A673 (cell line): ENCODE data around the gene ADGRA1.

Source experiments
- EZH2 ChIP-seq: fragments of 200-600 bp; sonication (generic); IDR thresholded peaks from 2 replicates; pipeline ENCODE4 v1.6.1; 2017; ENCODE audit warnings: borderline replicate concordance, low read depth, mild to moderate bottlenecking, mixed read lengths, antibody characterized with exemption, low read length; ENCODE audit not compliant: poor library complexity, severe bottlenecking
- TF ChIP-seq, protein P1 (sequence below): fragments of 300-800, 200-600 bp; sonication (generic); conservative IDR thresholded peaks from 2 replicates; pipeline ENCODE4 v1.5.1; 2017; ENCODE audit warnings: low read depth, mild to moderate bottlenecking, antibody characterized with exemption, low read length, moderate library complexity, mixed read lengths

DNA sequence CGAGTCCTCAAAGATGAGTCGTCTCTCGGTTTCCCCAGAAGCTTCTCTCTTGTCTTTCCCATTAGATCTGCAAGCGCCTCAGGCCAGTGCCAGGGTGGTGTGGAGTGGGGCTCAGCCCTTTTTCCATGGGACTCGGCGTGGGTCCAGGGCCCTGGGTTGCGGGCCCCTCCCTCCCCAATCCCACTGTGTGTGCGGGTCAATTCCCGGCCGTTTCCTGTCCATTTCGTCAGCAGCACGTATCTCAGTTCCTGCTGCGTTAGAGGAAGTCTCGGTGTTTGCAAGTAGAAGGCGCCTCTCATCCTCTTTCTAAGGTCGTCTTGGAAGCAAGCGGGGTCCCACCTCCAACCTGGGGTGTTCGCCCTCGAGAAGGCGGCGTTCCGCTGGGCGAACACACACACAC, 25.1 kb upstream of the ADGRA1 start:
- TF ChIP-seq, protein P1, sequence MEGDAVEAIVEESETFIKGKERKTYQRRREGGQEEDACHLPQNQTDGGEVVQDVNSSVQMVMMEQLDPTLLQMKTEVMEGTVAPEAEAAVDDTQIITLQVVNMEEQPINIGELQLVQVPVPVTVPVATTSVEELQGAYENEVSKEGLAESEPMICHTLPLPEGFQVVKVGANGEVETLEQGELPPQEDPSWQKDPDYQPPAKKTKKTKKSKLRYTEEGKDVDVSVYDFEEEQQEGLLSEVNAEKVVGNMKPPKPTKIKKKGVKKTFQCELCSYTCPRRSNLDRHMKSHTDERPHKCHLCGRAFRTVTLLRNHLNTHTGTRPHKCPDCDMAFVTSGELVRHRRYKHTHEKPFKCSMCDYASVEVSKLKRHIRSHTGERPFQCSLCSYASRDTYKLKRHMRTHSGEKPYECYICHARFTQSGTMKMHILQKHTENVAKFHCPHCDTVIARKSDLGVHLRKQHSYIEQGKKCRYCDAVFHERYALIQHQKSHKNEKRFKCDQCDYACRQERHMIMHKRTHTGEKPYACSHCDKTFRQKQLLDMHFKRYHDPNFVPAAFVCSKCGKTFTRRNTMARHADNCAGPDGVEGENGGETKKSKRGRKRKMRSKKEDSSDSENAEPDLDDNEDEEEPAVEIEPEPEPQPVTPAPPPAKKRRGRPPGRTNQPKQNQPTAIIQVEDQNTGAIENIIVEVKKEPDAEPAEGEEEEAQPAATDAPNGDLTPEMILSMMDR = no peak
- TF ChIP-seq EZH2 = no peak
